GM12892 (cell line): ENCODE results near the gene CXCR5.

Source experiments
- POLR2A ChIP-seq: IDR thresholded peaks from 2 replicates; pipeline ENCODE4 v1.6.1; 2011; ENCODE audit warnings: low read depth, low read length, control low read depth
- POLR2AphosphoS5 ChIP-seq: IDR thresholded peaks from 2 replicates; pipeline ENCODE4 v1.6.1; 2011; ENCODE audit warnings: low read depth, low read length, control low read depth

- no peak for TF ChIP-seq POLR2AphosphoS5
- TF ChIP-seq POLR2A, result no peak
Observed at GRCh38 chr11:118924591-118925585, 41.2 kb downstream of the CXCR5 start.
